ENCODE results near the gene SPANXN2. TPM values are rescaled to one million over a fixed set of nuclear protein-coding genes. Genes with fewer than 3 reads are reported as not detected.

Gene SPANXN2
- total and polyA plus RNA-seq, 2 of the 8 experiments (the other 6 are each of a cell fraction or from before 2014, with no cell fraction given) = not detected

GRCh38 chrX:143757887-143758286 is 37.3 kb upstream of the SPANXN2 start:
- Histone ChIP-seq H2AFZ (ENCODE audit: low read length) (peak overlapping the region; percentile 93), H3K56ac (replicated peaks; ENCODE audit: insufficient read length, low read depth, low read length) (no peak overlapping the region), H3K36me3 (ENCODE audit: control insufficient read depth in 2 of 4, insufficient read depth in 4 of 4, low read length in 3 of 4) (no peaks in the 10 kb centered on the region), H4K8ac (ENCODE audit: extremely low read depth, insufficient read depth, low read length) (0 out of 2 replicates have a peak overlapping the region, but pooled peaks have one; percentile 14), H4K20me1 (replicated peaks in 1 of 2; ENCODE audit: control insufficient read depth in 1 of 2, insufficient read depth in 2 of 2, low read length in 2 of 2) (no peaks in the 10 kb centered on the region), H3K4me2 (ENCODE audit: insufficient read depth in 1 of 2, low read depth in 2 of 2, low read length in 2 of 2) (peak overlapping the region; percentile 54 to 63), H3K27me3 (replicated peaks in 1 of 4; ENCODE audit: control insufficient read depth in 3 of 4, extremely low read depth in 1 of 4, insufficient read depth in 3 of 4, low read length in 3 of 4) (peaks cover 0 to 6% (median 3%) of the 10 kb centered on the region in 4 experiments; a peak in 2 of 7 replicates), H3K4ac (replicated peaks; ENCODE audit: insufficient read length, low read depth, low read length) (no peak overlapping the region), H3K79me2 (ENCODE audit: control insufficient read depth in 1 of 2, insufficient read depth in 2 of 2, low read length in 2 of 2) (no peaks in the 10 kb centered on the region), H2BK15ac (ENCODE audit: low read length) (no peak overlapping the region), H2BK120ac (replicated peaks; ENCODE audit: low read depth, low read length) (no peak overlapping the region), H3K9me3 (ENCODE audit: insufficient read depth in 2 of 2, low read depth in 1 of 2, low read length in 1 of 2) (no peaks in the 10 kb centered on the region), H2BK20ac (ENCODE audit: low read length) (no peak overlapping the region), H2BK5ac (ENCODE audit: low read depth, low read length) (no peak overlapping the region), H3K23ac (ENCODE audit: insufficient read length) (no peak overlapping the region), H4K91ac (replicated peaks; ENCODE audit: insufficient read length, low read length) (no peak overlapping the region), H3K4me3 (ENCODE audit: extremely low read depth in 1 of 4, insufficient read depth in 2 of 4, low read depth in 3 of 4, low read length in 4 of 4) (peak overlapping the region; percentile 37 to 58 (median 44); a peak in 7 of 8 replicates), H2BK12ac (ENCODE audit: low read depth, low read length) (no peak overlapping the region), H3K4me1 (replicated peaks in 1 of 4; ENCODE audit: control insufficient read depth in 3 of 4, insufficient read depth in 4 of 4, low read length in 3 of 4) (no peaks in the 10 kb centered on the region), H3K9ac (replicated peaks in 1 of 4; ENCODE audit: extremely low read depth in 1 of 4, low read depth in 3 of 4, low read length in 3 of 4) (peak overlapping the region in 1 of 4 experiments; percentile 54; a peak in 1 of 7 replicates), H2AK5ac (ENCODE audit: low read depth, low read length) (no peak overlapping the region), H3K14ac (ENCODE audit: insufficient read length) (no peak overlapping the region), H3K79me1 (ENCODE audit: low read depth, low read length) (no peaks in the 10 kb centered on the region), H3K23me2 (ENCODE audit: low read depth, low read length) (no peaks in the 10 kb centered on the region), H4K5ac (ENCODE audit: insufficient read length, low read depth, low read length) (no peak overlapping the region), H3K27ac (ENCODE audit: low read depth, low read length) (no peak overlapping the region), H3K18ac (ENCODE audit: extremely low read depth, low read length) (no peak overlapping the region; the same call in 1 of the 2 replicates)
- DNase-seq (ENCODE audit: low read depth in 1 of 2, low spot score in 2 of 2) = no peak
- no peak for TF ChIP-seq POLR2AphosphoS5 (IDR thresholded peaks at IDR 0.05; ENCODE audit: low read depth, low read length)
- TF ChIP-seq TCF12 (IDR thresholded peaks at IDR 0.05; ENCODE audit: low read depth, low read length) = no peak
- TF ChIP-seq PHF8 (conservative IDR thresholded peaks at IDR 0.05; ENCODE audit: low read depth, low read length) = no peak
- TF ChIP-seq BCL11A (IDR thresholded peaks at IDR 0.05; ENCODE audit: low read depth in 2 of 2, low read length in 2 of 2) = no peak
- TF ChIP-seq USF2 (IDR thresholded peaks at IDR 0.05; ENCODE audit: low read length) = no peak
- no peak for TF ChIP-seq CBX8 (IDR thresholded peaks at IDR 0.05; ENCODE audit: borderline replicate concordance, low read depth, low read length)
- no peak for TF ChIP-seq SIX5 (IDR thresholded peaks at IDR 0.05; ENCODE audit: low read depth, low read length)
- TF ChIP-seq SUZ12 (IDR thresholded peaks at IDR 0.05; ENCODE audit: low read length) = no peak
- TF ChIP-seq BACH1 (IDR thresholded peaks at IDR 0.05; ENCODE audit: low read length) = no peak
- TF ChIP-seq KDM1A (IDR thresholded peaks at IDR 0.05; ENCODE audit: borderline replicate concordance, low read length) = no peak
- no peak for TF ChIP-seq SAP30 (IDR thresholded peaks at IDR 0.05; ENCODE audit: insufficient read depth, insufficient replicate concordance, low read length)
- TF ChIP-seq HDAC6 (IDR thresholded peaks at IDR 0.05; ENCODE audit: low read depth, low read length) = no peak
- TF ChIP-seq CTBP2 (IDR thresholded peaks at IDR 0.05; ENCODE audit: borderline replicate concordance, insufficient read depth, insufficient read length, low read length) = no peak
- CTCF ChIA-PET (ENCODE audit: partially characterized antibody) = interaction anchor here (1.5 to 1.9 kb wide), 2 partner anchors 13 to 31 kb away, joined by 4 to 5 read pairs; no protein-coding TSS in a partner anchor
- POLR2A ChIA-PET (ENCODE audit: partially characterized antibody) = no interaction called here
- FAIRE-seq = no peak
- WGBS, 2 experiments (ENCODE audit: extremely low coverage in 1 of 2, insufficient coverage in 1 of 2, insufficient read length in 1 of 2, insufficient replicate concordance in 2 of 2, low coverage in 1 of 2, low lambda C conversion rate in 2 of 2, missing lambda C conversion rate in 1 of 2) = 72% methylated on average over 7 of the region's 7 CpGs; no CpG with 5 or more reads in 1 of the 2 experiments

Data from H1 (cell line).